ENCODE results near the gene CRTC1. TPM values are rescaled to one million over a fixed set of nuclear protein-coding genes. Genes with fewer than 3 reads are reported as not detected.

The CRTC1 gene
- total RNA-seq, 1 donor from 2014 or later: 14.6 TPM

GRCh38 chr19:18636969-18637629 is 46.4 kb upstream of the CRTC1 start, which contains the start of gene KLHL26:
Gene KLHL26, plus strand, starts transcription at chr19:18637028. Its CDS starts 27 bp downstream, at chr19:18637055.
- Mint-ChIP-seq H3K27ac (ENCODE audit: unreplicated experiment) (peak within 1 kb of the TSS; percentile 49), H3K4me3 (ENCODE audit: unreplicated experiment) (peak within 1 kb of the TSS; percentile 80)
- TF ChIP-seq CTCF (IDR thresholded peaks at IDR 0.05): no peak

GRCh38 chr19:18637673-18638630 is 45.5 kb upstream of the CRTC1 start:
- H3K36me3 Mint-ChIP-seq (ENCODE audit: low read depth): no peaks in the 10 kb centered on the region

More at GRCh38 chr19:18636969-18637629, 46.4 kb upstream of the CRTC1 start, which contains the start of gene KLHL26:
- no peak for DNase-seq (ENCODE audit: low spot score)
- Mint-ChIP-seq H3K27me3 (ENCODE audit: low read depth) (peaks cover 2% of the 10 kb centered on the region), H3K9me3 (ENCODE audit: low read depth) (no peaks in the 10 kb centered on the region), H3K4me1 (ENCODE audit: low read depth) (peaks cover 16% of the 10 kb centered on the region), H3K36me3 (ENCODE audit: low read depth) (no peaks in the 10 kb centered on the region)

DNA sequence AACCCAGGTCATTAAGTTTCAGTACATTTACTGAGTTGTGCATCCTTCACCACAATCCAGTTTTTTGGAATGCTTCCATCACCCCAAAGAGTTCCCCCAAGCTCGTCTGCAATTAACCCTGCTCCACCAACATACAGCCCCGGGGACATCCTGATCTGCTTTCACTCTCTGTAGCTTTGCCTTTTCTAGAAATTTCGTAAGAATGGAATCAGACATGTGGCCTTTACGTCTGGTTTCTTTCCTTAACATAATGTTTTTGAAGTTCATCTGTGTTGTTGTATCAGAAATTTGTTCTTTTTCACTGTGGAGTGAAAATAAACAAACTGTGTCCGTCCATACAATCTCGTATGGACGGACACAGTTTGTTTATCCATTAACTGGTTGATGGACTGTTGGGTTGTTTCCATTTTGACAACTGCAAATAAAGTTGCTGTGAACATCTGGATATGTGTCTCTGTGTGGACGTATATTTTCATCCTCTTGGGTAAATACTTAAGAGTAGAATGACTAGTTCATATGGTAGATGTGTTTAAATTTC is 43.7 kb upstream of the CRTC1 start:
- Mint-ChIP-seq H3K4me3 (ENCODE audit: unreplicated experiment) (no peak overlapping the region), H3K27ac (ENCODE audit: unreplicated experiment) (no peak overlapping the region), H3K9me3 (ENCODE audit: low read depth) (no peaks in the 10 kb centered on the region), H3K36me3 (ENCODE audit: low read depth) (no peaks in the 10 kb centered on the region), H3K27me3 (ENCODE audit: low read depth) (no peaks in the 10 kb centered on the region), H3K4me1 (ENCODE audit: low read depth) (peaks cover 19% of the 10 kb centered on the region)
- no peak for TF ChIP-seq CTCF (IDR thresholded peaks at IDR 0.05)
- DNase-seq (ENCODE audit: low spot score): no peak

More at GRCh38 chr19:18637673-18638630, 45.5 kb upstream of the CRTC1 start:
- DNase-seq (ENCODE audit: low spot score): no peak
- Mint-ChIP-seq H3K27me3 (ENCODE audit: low read depth) (peaks cover 2% of the 10 kb centered on the region), H3K9me3 (ENCODE audit: low read depth) (no peaks in the 10 kb centered on the region), H3K4me1 (ENCODE audit: low read depth) (peaks cover 16% of the 10 kb centered on the region), H3K27ac (ENCODE audit: unreplicated experiment) (no peak overlapping the region), H3K4me3 (ENCODE audit: unreplicated experiment) (peak overlapping the region; percentile 80)
- no peak for TF ChIP-seq CTCF (IDR thresholded peaks at IDR 0.05)

- no peak overlapping the region for H3K4me3 Mint-ChIP-seq (ENCODE audit: unreplicated experiment)
- DNase-seq (ENCODE audit: low spot score): no peak
- H3K36me3 Mint-ChIP-seq (ENCODE audit: low read depth): no peaks in the 10 kb centered on the region
Measured at GRCh38 chr19:18644196-18645034, 39.1 kb upstream of the CRTC1 start.

More at GRCh38 chr19:18644196-18645034, 39.1 kb upstream of the CRTC1 start:
- H3K27me3 Mint-ChIP-seq (ENCODE audit: low read depth): no peaks in the 10 kb centered on the region
- H3K27ac Mint-ChIP-seq (ENCODE audit: unreplicated experiment): no peak overlapping the region
- H3K9me3 Mint-ChIP-seq (ENCODE audit: low read depth): no peaks in the 10 kb centered on the region
- H3K4me1 Mint-ChIP-seq (ENCODE audit: low read depth): peaks cover 18% of the 10 kb centered on the region
- peak; percentile 17 for TF ChIP-seq CTCF (IDR thresholded peaks at IDR 0.05)
